Urinary bladder (tissue), 4 donors: ENCODE results near the gene MDP1. TPM values are rescaled to one million over a fixed set of nuclear protein-coding genes. Genes with fewer than 3 reads are reported as not detected.

Source experiments
- DNase-seq: peaks from one replicate; pipeline ENCODE4 v3.0.0-alpha.2; 2015; ENCODE audit errors: extremely low spot score
- H3K27ac ChIP-seq: one replicate; pipeline ENCODE4 v1.5.1; 2013; ENCODE audit warnings: low read depth, mild to moderate bottlenecking, moderate library complexity
- H3K36me3 ChIP-seq: one replicate; pipeline ENCODE4 v1.6.1; 2013; ENCODE audit warnings: mild to moderate bottlenecking, moderate library complexity; ENCODE audit not compliant: insufficient read depth
- H3K4me1 ChIP-seq: one replicate; pipeline ENCODE4 v1.6.1; 2013; ENCODE audit warnings: mild to moderate bottlenecking, moderate library complexity; ENCODE audit not compliant: insufficient read depth
- H3K4me3 ChIP-seq: one replicate; pipeline ENCODE4 v1.5.1; 2013; ENCODE audit warnings: low read depth, low read length
- WGBS: extraction: QIAGEN DNeasy Blood & Tissue Kit; methylation state at CpG from one replicate; pipeline ENCODE4 v1.1.7; 2013; 5-methylcytosine and 5-hydroxymethylcytosine counted together
- polyA plus RNA-seq: library from polyadenylated mRNA; stranded (reverse); fragments of 200-250 nt; gene quantifications from one replicate; pipeline ENCODE4 v1.2.3, GENCODE V29; 2013
- small RNA-seq: library from RNA; depleted of rRNA; stranded (forward); fragments of <200 nt; gene quantifications from one replicate; pipeline ENCODE3, GENCODE V24; 2014
- total RNA-seq: library from RNA; depleted of rRNA; stranded (reverse); fragments of >200 nt; gene quantifications from one replicate; pipeline ENCODE4 v1.2.3, GENCODE V29; 2014
- donor health status: healthy with polysubstance abuse.
- donor health status: healthy.

MDP1 gene
- total and polyA plus RNA-seq, 2 donors, result 15.1 to 29.1 TPM

GRCh38 chr14:24165785-24166184 is 50.1 kb downstream of the MDP1 start:
- H3K27ac ChIP-seq, result no peak overlapping the region
- H3K4me1 ChIP-seq, result no peaks in the 10 kb centered on the region
- no peak for DNase-seq
- no peaks in the 10 kb centered on the region for H3K36me3 ChIP-seq
- 97% methylated on average over 5 of the region's 5 CpGs for WGBS
- H3K4me3 ChIP-seq, result no peak overlapping the region

GRCh38 chr14:24164518-24164991 is 51.3 kb downstream of the MDP1 start:
- no peak overlapping the region for H3K27ac ChIP-seq
- DNase-seq, result no peak
- no peaks in the 10 kb centered on the region for H3K4me1 ChIP-seq
- no peak overlapping the region for H3K4me3 ChIP-seq
- H3K36me3 ChIP-seq, result no peaks in the 10 kb centered on the region
- WGBS, result 93% methylated on average over 14 of the region's 14 CpGs

Small RNA genes lying within 50 kb of the gene (small RNA-seq; reads per million reads assigned to genes)
- not detected for gene AL136295.4
- gene CHMP4A, result not detected
- not detected for gene IPO4
- not detected for gene IRF9
- gene MDP1, result not detected

Other genes with a start within 250 kb of the MDP1 start
Only the 30 nearest of the 34 such genes appear.
- 1.5 TPM for gene CARMIL3, start 164.1 kb downstream of the MDP1 start, total RNA-seq
- gene CARMIL3, start 164.1 kb downstream of the MDP1 start, polyA plus RNA-seq, result 0.33 TPM
- gene CPNE6, start 144.5 kb downstream of the MDP1 start, total RNA-seq, result 0.58 TPM
- 1.9 TPM for gene CPNE6, start 144.5 kb downstream of the MDP1 start, polyA plus RNA-seq
- gene PCK2, start 121.8 kb downstream of the MDP1 start, total RNA-seq, result 5.3 TPM
- 23.7 TPM for gene PCK2, start 121.8 kb downstream of the MDP1 start, polyA plus RNA-seq
- gene DCAF11, start 101.3 kb downstream of the MDP1 start, total RNA-seq, result 34.0 TPM
- gene DCAF11, start 101.3 kb downstream of the MDP1 start, polyA plus RNA-seq, result 52.5 TPM
- gene NRL, start 101.1 kb downstream of the MDP1 start, total RNA-seq, result 0.85 TPM
- 2.9 TPM for gene NRL, start 101.1 kb downstream of the MDP1 start, polyA plus RNA-seq
- gene FITM1, start 85.4 kb downstream of the MDP1 start, total RNA-seq, result 4.2 TPM
- 0.81 TPM for gene FITM1, start 85.4 kb downstream of the MDP1 start, polyA plus RNA-seq
- gene PSME1, start 79.9 kb downstream of the MDP1 start, total RNA-seq, result 78.0 TPM
- 214 TPM for gene PSME1, start 79.9 kb downstream of the MDP1 start, polyA plus RNA-seq
- gene EMC9, start 74.5 kb downstream of the MDP1 start, total RNA-seq, result 5.0 TPM
- gene EMC9, start 74.5 kb downstream of the MDP1 start, polyA plus RNA-seq, result 24.4 TPM
- 67.9 TPM for gene PSME2, start 69.5 kb downstream of the MDP1 start, total RNA-seq
- 97.7 TPM for gene PSME2, start 69.5 kb downstream of the MDP1 start, polyA plus RNA-seq
- 30.8 TPM for gene RNF31, start 68.6 kb downstream of the MDP1 start, total RNA-seq
- 45.8 TPM for gene RNF31, start 68.6 kb downstream of the MDP1 start, polyA plus RNA-seq
- 56.8 TPM for gene IRF9, start 54.8 kb downstream of the MDP1 start, total RNA-seq
- 106 TPM for gene IRF9, start 54.8 kb downstream of the MDP1 start, polyA plus RNA-seq
- gene REC8, start 44.0 kb downstream of the MDP1 start, total RNA-seq, result 5.8 TPM
- 8.5 TPM for gene REC8, start 44.0 kb downstream of the MDP1 start, polyA plus RNA-seq
- 9.8 TPM for gene IPO4, start 27.2 kb downstream of the MDP1 start, total RNA-seq
- 24.3 TPM for gene IPO4, start 27.2 kb downstream of the MDP1 start, polyA plus RNA-seq
- gene TM9SF1, start 20.6 kb downstream of the MDP1 start, total RNA-seq, result 30.4 TPM
- gene TM9SF1, start 20.6 kb downstream of the MDP1 start, polyA plus RNA-seq, result 48.1 TPM
- gene TSSK4, start 10.4 kb downstream of the MDP1 start, total RNA-seq, result 0.26 TPM
- 0.11 TPM for gene TSSK4, start 10.4 kb downstream of the MDP1 start, polyA plus RNA-seq
- gene CHMP4A, start 2.6 kb downstream of the MDP1 start, total RNA-seq, result 22.5 TPM
- gene CHMP4A, start 2.6 kb downstream of the MDP1 start, polyA plus RNA-seq, result 111 TPM
- gene NEDD8, start 16.3 kb upstream of the MDP1 start, total RNA-seq, result 73.8 TPM
- 220 TPM for gene NEDD8, start 16.3 kb upstream of the MDP1 start, polyA plus RNA-seq
- gene GMPR2, start 16.9 kb upstream of the MDP1 start, total RNA-seq, result 44.9 TPM
- 63.1 TPM for gene GMPR2, start 16.9 kb upstream of the MDP1 start, polyA plus RNA-seq
- gene TINF2, start 26.6 kb upstream of the MDP1 start, total RNA-seq, result 35.1 TPM
- 68.7 TPM for gene TINF2, start 26.6 kb upstream of the MDP1 start, polyA plus RNA-seq
- 1.2 TPM for gene TGM1, start 47.1 kb upstream of the MDP1 start, total RNA-seq
- gene TGM1, start 47.1 kb upstream of the MDP1 start, polyA plus RNA-seq, result 0.65 TPM
- 9.5 TPM for gene RABGGTA, start 55.5 kb upstream of the MDP1 start, total RNA-seq
- 23.4 TPM for gene RABGGTA, start 55.5 kb upstream of the MDP1 start, polyA plus RNA-seq
- 10.4 TPM for gene DHRS1, start 83.7 kb upstream of the MDP1 start, total RNA-seq
- gene DHRS1, start 83.7 kb upstream of the MDP1 start, polyA plus RNA-seq, result 33.4 TPM
- 12.8 TPM for gene NOP9, start 83.8 kb upstream of the MDP1 start, total RNA-seq
- gene NOP9, start 83.8 kb upstream of the MDP1 start, polyA plus RNA-seq, result 18.0 TPM
- gene CIDEB, start 91.9 kb upstream of the MDP1 start, total RNA-seq, result 7.3 TPM
- gene CIDEB, start 91.9 kb upstream of the MDP1 start, polyA plus RNA-seq, result 12.8 TPM
- gene LTB4R2, start 94.1 kb upstream of the MDP1 start, total RNA-seq, result 4.0 TPM
- 2.8 TPM for gene LTB4R2, start 94.1 kb upstream of the MDP1 start, polyA plus RNA-seq
- gene LTB4R, start 95.4 kb upstream of the MDP1 start, total RNA-seq, result 2.3 TPM
- gene LTB4R, start 95.4 kb upstream of the MDP1 start, polyA plus RNA-seq, result 6.0 TPM
- gene ADCY4, start 119.0 kb upstream of the MDP1 start, total RNA-seq, result 12.6 TPM
- 28.7 TPM for gene ADCY4, start 119.0 kb upstream of the MDP1 start, polyA plus RNA-seq
- 4.4 TPM for gene RIPK3, start 123.9 kb upstream of the MDP1 start, total RNA-seq
- gene RIPK3, start 123.9 kb upstream of the MDP1 start, polyA plus RNA-seq, result 7.8 TPM
- gene NFATC4, start 152.1 kb upstream of the MDP1 start, total RNA-seq, result 41.8 TPM
- gene NFATC4, start 152.1 kb upstream of the MDP1 start, polyA plus RNA-seq, result 136 TPM
- 35.4 TPM for gene NYNRIN, start 182.9 kb upstream of the MDP1 start, total RNA-seq
- gene NYNRIN, start 182.9 kb upstream of the MDP1 start, polyA plus RNA-seq, result 13.5 TPM